Esophagus (tissue), 2 donors: ENCODE measurements around the gene CSTF1. TPM values are rescaled to one million over a fixed set of nuclear protein-coding genes. Genes with fewer than 3 reads are reported as not detected.

Experiments
- H3K27ac ChIP-seq, 2 donors: one replicate each; pipeline ENCODE4 v1.5.1; 2013; ENCODE audit warnings: low read depth in 2 of 2, mild to moderate bottlenecking in 2 of 2, inconsistent platforms in 1 of 2, low read length in 1 of 2, moderate library complexity in 1 of 2
- H3K27me3 ChIP-seq, 2 donors: one replicate each; pipeline ENCODE4 v1.6.1; 2013; ENCODE audit warnings: low read length in 2 of 2, control low read depth in 1 of 2, mild to moderate bottlenecking in 1 of 2; ENCODE audit not compliant: insufficient read depth in 2 of 2, control insufficient read depth in 1 of 2
- H3K36me3 ChIP-seq, 2 donors: one replicate each; pipeline ENCODE4 v1.6.1; 2013; ENCODE audit warnings: low read length in 1 of 2; ENCODE audit not compliant: control insufficient read depth in 2 of 2, insufficient read depth in 2 of 2
- H3K4me1 ChIP-seq, 2 donors: one replicate each; pipeline ENCODE4 v1.6.1; 2013; ENCODE audit warnings: low read length in 1 of 2; ENCODE audit not compliant: control insufficient read depth in 2 of 2, insufficient read depth in 2 of 2
- H3K4me3 ChIP-seq, 2 donors: one replicate each; pipeline ENCODE4 v1.5.1; 2013; ENCODE audit warnings: low read length in 2 of 2, mild to moderate bottlenecking in 2 of 2, low read depth in 1 of 2, moderate library complexity in 1 of 2
- H3K9me3 ChIP-seq, 2 donors: one replicate each; pipeline ENCODE4 v1.6.1; 2013; ENCODE audit warnings: mild to moderate bottlenecking in 2 of 2, low read depth in 1 of 2, low read length in 1 of 2, moderate library complexity in 1 of 2; ENCODE audit not compliant: control insufficient read depth in 2 of 2, insufficient read depth in 1 of 2
- WGBS, 2 donors: extraction: QIAGEN DNeasy Blood & Tissue Kit; methylation state at CpG; one replicate each; pipeline ENCODE4 v1.1.7; 2013; 5-methylcytosine and 5-hydroxymethylcytosine counted together
- polyA plus RNA-seq, 2 donors: library from polyadenylated mRNA; stranded (reverse); fragments of 200-250 nt; gene quantifications; one replicate each; pipeline ENCODE4 v1.2.3, GENCODE V29; 2013
- donor health status: healthy with polysubstance abuse.
- donor health status: Bipolar disorder and iron deficiency.

The CSTF1 gene
- polyA plus RNA-seq = 10 to 100 TPM in 1 of 2 donors, 1 to 10 TPM in 1; 3.8 to 13.2 TPM

GRCh38 chr20:56392132-56392880 is at the start of gene CSTF1, which contains the start of gene AURKA:
CSTF1 (plus strand) TSS chr20:56392645; CDS start chr20:56395553, 2,908 bp downstream.
AURKA (minus strand) TSS chr20:56392215; CDS start chr20:56388197, 4,018 bp downstream.
- Histone ChIP-seq H3K27ac (peak within 1 kb of the TSS; percentile 89 to 98), H3K36me3 (peaks cover 7 to 10% of the 10 kb centered on the region in 2 donors), H3K27me3 (no peaks in the 10 kb centered on the region), H3K9me3 (no peaks in the 10 kb centered on the region), H3K4me3 (peak within 1 kb of the TSS; percentile 87 to 96), H3K4me1 (peaks cover 0 to 2% of the 10 kb centered on the region in 2 donors)
- 0 to 1% methylated on average over 53 of the region's 53 CpGs for WGBS, 2 donors

DNA sequence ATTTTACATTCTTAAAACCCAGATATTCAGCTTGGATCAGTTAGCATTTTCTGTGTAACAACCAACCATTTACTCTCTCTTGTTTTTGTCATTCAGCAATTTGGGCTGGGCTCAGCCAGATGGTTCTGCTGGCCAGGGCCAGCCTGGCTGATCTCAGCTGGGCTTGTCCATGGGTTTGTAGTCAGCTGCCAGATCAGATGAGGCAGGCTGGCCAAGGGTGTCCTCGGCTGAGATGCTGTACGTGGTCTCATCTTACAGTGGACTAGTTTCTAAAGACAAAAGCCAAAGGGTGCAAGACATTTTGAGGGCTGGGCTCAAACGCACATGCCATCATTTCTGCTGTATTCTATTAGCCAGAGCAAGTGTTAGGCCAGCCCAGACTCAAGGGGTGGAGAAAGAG is 49.7 kb upstream of the CSTF1 start:
- peaks cover 0 to 8% of the 10 kb centered on the region in 2 donors for H3K27me3 ChIP-seq
- H3K4me3 ChIP-seq = no peak overlapping the region
- 77 to 83% methylated on average over 3 of the region's 3 CpGs for WGBS, 2 donors
- peaks cover 4 to 6% of the 10 kb centered on the region in 2 donors for H3K4me1 ChIP-seq
- H3K9me3 ChIP-seq = no peaks in the 10 kb centered on the region
- no peak overlapping the region for H3K27ac ChIP-seq
- H3K36me3 ChIP-seq = no peaks in the 10 kb centered on the region

- H3K27me3 ChIP-seq = peaks cover 0 to 8% of the 10 kb centered on the region in 2 donors
- peaks cover 4 to 6% of the 10 kb centered on the region in 2 donors for H3K4me1 ChIP-seq
- H3K4me3 ChIP-seq = no peak overlapping the region
- 1 to 4% methylated on average over 41 of the region's 41 CpGs for WGBS, 2 donors
- H3K36me3 ChIP-seq = no peaks in the 10 kb centered on the region
- H3K27ac ChIP-seq = no peak overlapping the region
- H3K9me3 ChIP-seq = no peaks in the 10 kb centered on the region
Observed at GRCh38 chr20:56343861-56344381, 48.5 kb upstream of the CSTF1 start.

GRCh38 chr20:56345911-56346310 is 46.5 kb upstream of the CSTF1 start:
- H3K27ac ChIP-seq = no peak overlapping the region
- H3K36me3 ChIP-seq = no peaks in the 10 kb centered on the region
- no peaks in the 10 kb centered on the region for H3K9me3 ChIP-seq
- 87 to 90% methylated on average over 8 of the region's 8 CpGs for WGBS, 2 donors
- H3K27me3 ChIP-seq = peaks cover 0 to 8% of the 10 kb centered on the region in 2 donors
- H3K4me1 ChIP-seq = peaks cover 4 to 6% of the 10 kb centered on the region in 2 donors
- no peak overlapping the region for H3K4me3 ChIP-seq

GRCh38 chr20:56347628-56348304 is 44.7 kb upstream of the CSTF1 start:
- 62 to 66% methylated on average over 13 of the region's 13 CpGs for WGBS, 2 donors
- H3K27ac ChIP-seq = no peak overlapping the region
- peaks cover 0 to 8% of the 10 kb centered on the region in 2 donors for H3K27me3 ChIP-seq

GRCh38 chr20:56348305-56348693 is 44.1 kb upstream of the CSTF1 start:
- no peak overlapping the region for H3K4me3 ChIP-seq
- H3K27me3 ChIP-seq = peaks cover 0 to 5% of the 10 kb centered on the region in 2 donors
- no peaks in the 10 kb centered on the region for H3K9me3 ChIP-seq
- peaks cover 4 to 6% of the 10 kb centered on the region in 2 donors for H3K4me1 ChIP-seq
- WGBS, 2 donors = 6 to 13% methylated on average over 5 of the region's 5 CpGs
- no peaks in the 10 kb centered on the region for H3K36me3 ChIP-seq
- no peak overlapping the region for H3K27ac ChIP-seq

More at GRCh38 chr20:56347628-56348304, 44.7 kb upstream of the CSTF1 start:
- H3K4me3 ChIP-seq = no peak overlapping the region
- peaks cover 4 to 6% of the 10 kb centered on the region in 2 donors for H3K4me1 ChIP-seq
- H3K9me3 ChIP-seq = no peaks in the 10 kb centered on the region
- H3K36me3 ChIP-seq = no peaks in the 10 kb centered on the region

DNA sequence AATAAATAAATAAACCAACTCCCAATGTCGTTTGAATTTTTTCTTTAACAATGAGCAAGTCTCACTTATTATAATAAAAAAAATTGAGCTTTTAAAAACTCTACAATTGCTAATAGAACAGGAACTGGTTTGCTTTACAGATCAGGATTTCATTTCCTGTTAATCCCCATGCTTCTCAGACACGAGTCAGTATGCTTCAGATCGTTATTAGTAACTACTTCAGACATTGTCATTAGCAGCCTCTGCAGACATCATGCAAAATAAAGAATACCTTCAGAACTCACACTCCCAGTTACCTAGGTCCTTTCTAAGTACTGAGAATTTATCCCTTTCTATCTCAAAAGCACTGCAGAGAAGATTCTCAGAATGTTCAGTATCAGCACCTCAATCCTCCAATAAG is 43.7 kb upstream of the CSTF1 start:
- H3K27ac ChIP-seq = no peak overlapping the region
- H3K4me1 ChIP-seq = peaks cover 3 to 5% of the 10 kb centered on the region in 2 donors
- H3K27me3 ChIP-seq = peaks cover 0 to 2% of the 10 kb centered on the region in 2 donors
- no peaks in the 10 kb centered on the region for H3K36me3 ChIP-seq
- no peak overlapping the region for H3K4me3 ChIP-seq
- WGBS, 2 donors = 9% methylated on average over 3 of the region's 3 CpGs
- no peaks in the 10 kb centered on the region for H3K9me3 ChIP-seq

- Histone ChIP-seq H3K9me3 (no peaks in the 10 kb centered on the region), H3K27me3 (no peaks in the 10 kb centered on the region), H3K4me1 (no peaks in the 10 kb centered on the region), H3K27ac (no peak overlapping the region), H3K4me3 (no peak overlapping the region), H3K36me3 (no peaks in the 10 kb centered on the region)
- WGBS, 2 donors = 77 to 79% methylated on average over 2 of the region's 2 CpGs
Observed at GRCh38 chr20:56350842-56351241, 41.6 kb upstream of the CSTF1 start.

- H3K27ac ChIP-seq = no peak overlapping the region
- 67 to 73% methylated on average over 5 of the region's 5 CpGs for WGBS, 2 donors
- no peaks in the 10 kb centered on the region for H3K4me1 ChIP-seq
Observed at GRCh38 chr20:56352345-56353055, 39.9 kb upstream of the CSTF1 start.

More at GRCh38 chr20:56352345-56353055, 39.9 kb upstream of the CSTF1 start:
- Histone ChIP-seq H3K9me3 (no peaks in the 10 kb centered on the region), H3K36me3 (no peaks in the 10 kb centered on the region), H3K27me3 (no peaks in the 10 kb centered on the region), H3K4me3 (no peak overlapping the region)
